CD14-positive monocyte (primary cell): ENCODE measurements around the gene ARMC12. TPM values are rescaled to one million over a fixed set of nuclear protein-coding genes. Genes with fewer than 3 reads are reported as not detected.

Experiments
- DNase-seq, 3 donors: peaks; one replicate each; pipeline ENCODE4 v3.0.0-alpha.2; 2011 to 2022
- H2AFZ ChIP-seq: 2 replicates; pipeline ENCODE4 v1.6.0; 2012; ENCODE audit warnings: mild to moderate bottlenecking, low read depth, low read length, inconsistent platforms; ENCODE audit not compliant: insufficient read depth, poor library complexity, severe bottlenecking
- H3K27ac ChIP-seq, 2 donors: 1 replicate in 1 of 2; 2 replicates in 1 of 2; pipeline ENCODE4 v1.5.1; 2012 to 2013; ENCODE audit warnings: low read length in 2 of 2, control low read depth in 1 of 2, inconsistent platforms in 1 of 2, low read depth in 1 of 2, mild to moderate bottlenecking in 1 of 2
- H3K27me3 ChIP-seq, 2 donors: one replicate each; pipeline versions ENCODE4 v1.6.0 to v1.6.1; 2011 to 2013; ENCODE audit warnings: low read length in 2 of 2; ENCODE audit not compliant: control insufficient read depth in 2 of 2, insufficient read depth in 2 of 2
- H3K36me3 ChIP-seq, 2 donors: replicated peaks in 1 of 2; 1 replicate in 1 of 2; 2 replicates in 1 of 2; pipeline versions ENCODE4 v1.5.1 to v1.6.1; 2012 to 2013; ENCODE audit warnings: low read length in 2 of 2, control low read depth in 1 of 2, inconsistent platforms in 1 of 2, mild to moderate bottlenecking in 1 of 2; ENCODE audit not compliant: insufficient read depth in 2 of 2, control insufficient read depth in 1 of 2
- H3K4me1 ChIP-seq, 2 donors: 1 replicate in 1 of 2; 2 replicates in 1 of 2; pipeline versions ENCODE4 v1.5.1 to v1.6.1; 2012 to 2013; ENCODE audit warnings: low read length in 2 of 2, control low read depth in 1 of 2, inconsistent platforms in 1 of 2, mild to moderate bottlenecking in 1 of 2, moderate library complexity in 1 of 2; ENCODE audit not compliant: insufficient read depth in 2 of 2, control insufficient read depth in 1 of 2
- H3K4me2 ChIP-seq: replicated peaks from 2 replicates; pipeline ENCODE3; 2012; ENCODE audit warnings: low read length, moderate library complexity, mild to moderate bottlenecking; ENCODE audit not compliant: poor library complexity, severe bottlenecking; ENCODE audit errors: extremely low read depth
- H3K4me3 ChIP-seq, 3 experiments: fragments of 200-600 bp in 1 of 3; sonication (generic) in 1 of 3; replicated peaks in 1 of 3; 1 replicate in 2 of 3; 2 replicates in 1 of 3; pipeline ENCODE4 v1.5.1; 2011 to 2013; ENCODE audit warnings: low read length in 3 of 3, mild to moderate bottlenecking in 3 of 3, control low read depth in 2 of 3, low read depth in 2 of 3, inconsistent platforms in 1 of 3, moderate library complexity in 1 of 3
- H3K79me2 ChIP-seq: 2 replicates; pipeline ENCODE4 v1.6.0; 2012; ENCODE audit warnings: mild to moderate bottlenecking, control low read depth, inconsistent platforms, low read length, moderate library complexity; ENCODE audit not compliant: insufficient read depth
- H3K9ac ChIP-seq: 2 replicates; pipeline ENCODE4 v1.6.0; 2017; ENCODE audit warnings: low read length, mild to moderate bottlenecking; ENCODE audit not compliant: insufficient read depth, poor library complexity, severe bottlenecking
- H3K9me3 ChIP-seq, 2 donors: replicated peaks in 1 of 2; 1 replicate in 1 of 2; 2 replicates in 1 of 2; pipeline versions ENCODE4 v1.5.1 to v1.6.1; 2012 to 2013; ENCODE audit warnings: low read length in 2 of 2, control low read depth in 1 of 2; ENCODE audit not compliant: control insufficient read depth in 1 of 2, insufficient read depth in 1 of 2
- H4K20me1 ChIP-seq: 2 replicates; pipeline ENCODE4 v1.6.0; 2012; ENCODE audit warnings: mild to moderate bottlenecking, low read length, control low read depth, moderate library complexity; ENCODE audit not compliant: insufficient read depth
- H3K27ac Mint-ChIP-seq, 7 donors: one replicate each; pipeline ENCODE4 v1.8.0; 2020; ENCODE audit warnings: mild to moderate bottlenecking in 7 of 7, mixed read lengths in 7 of 7, moderate library complexity in 6 of 7, inconsistent platforms in 2 of 7
- H3K27me3 Mint-ChIP-seq, 3 donors: one replicate each; pipeline ENCODE4 v1.8.0; 2021 to 2022; ENCODE audit warnings: low read depth in 3 of 3, mild to moderate bottlenecking in 3 of 3, mixed read lengths in 3 of 3, moderate library complexity in 3 of 3, inconsistent platforms in 1 of 3
- H3K36me3 Mint-ChIP-seq, 2 donors: one replicate each; pipeline ENCODE4 v1.8.0; 2020; ENCODE audit warnings: mixed read lengths in 2 of 2, inconsistent platforms in 1 of 2, mild to moderate bottlenecking in 1 of 2
- H3K4me1 Mint-ChIP-seq: one replicate; pipeline ENCODE4 v1.8.0; 2020; ENCODE audit warnings: mild to moderate bottlenecking, mixed read lengths
- H3K4me3 Mint-ChIP-seq, 2 donors: one replicate each; pipeline ENCODE4 v1.8.0; 2020; ENCODE audit warnings: mild to moderate bottlenecking in 2 of 2, mixed read lengths in 2 of 2, moderate library complexity in 1 of 2
- H3K9me3 Mint-ChIP-seq, 7 donors: one replicate each; pipeline ENCODE4 v1.8.0; 2020 to 2022; ENCODE audit warnings: mixed read lengths in 7 of 7, mild to moderate bottlenecking in 6 of 7, moderate library complexity in 6 of 7, inconsistent platforms in 2 of 7
- CTCF ChIP-seq: fragments of 200-600 bp; IDR thresholded peaks from one replicate; pipeline ENCODE4 v1.8.0; 2022; ENCODE audit warnings: antibody characterized with exemption, mild to moderate bottlenecking
- WGBS: methylation state at CpG from one replicate; pipeline ENCODE4 v1.1.5; 2013; ENCODE audit warnings: missing lambda C conversion rate; ENCODE audit not compliant: insufficient coverage; 5-methylcytosine and 5-hydroxymethylcytosine counted together
- intact Hi-C, 2 donors: fragments of 100-400 bp; cut with micrococcal nuclease; formaldehyde crosslinking; loops; one replicate each; pipeline versions ENCODE4 v1.15.0 to v1.15.1; 2023
- polyA plus RNA-seq, 3 donors: library from polyadenylated mRNA; depleted of rRNA in 1 of 3; unstranded in 2 of 3; stranded (reverse) in 1 of 3; fragments of 300-500 nt in 2 of 3; fragments of >200 nt in 1 of 3; fragmentation: Illumina TruSeq in 2 of 3; gene quantifications; 1 replicate in 2 of 3; 2 replicates in 1 of 3; pipeline ENCODE4 v1.2.3, GENCODE V29; 2012 to 2021

Gene ARMC12
- polyA plus RNA-seq, 3 donors: 2.7 TPM; not detected in 2

GRCh38 chr6:35781290-35781689 is 44.5 kb downstream of the ARMC12 start:
- peaks cover 2 to 17% of the 10 kb centered on the region in 2 donors for H3K27me3 ChIP-seq
- H3K4me3 ChIP-seq: no peak overlapping the region
- WGBS: 71% methylated on average over 1 of the region's 2 CpGs
- H3K9me3 ChIP-seq: no peaks in the 10 kb centered on the region
- Mint-ChIP-seq H3K27ac (no peak overlapping the region), H3K36me3 (no peaks in the 10 kb centered on the region), H3K9me3 (peaks cover 0 to 5% (median 0%) of the 10 kb centered on the region in 7 donors), H3K27me3 (peaks cover 16 to 46% (median 42%) of the 10 kb centered on the region in 3 donors), H3K4me1 (peaks cover 3% of the 10 kb centered on the region), H3K4me3 (no peak overlapping the region)
- H3K9ac ChIP-seq: no peak overlapping the region
- no peak for DNase-seq
- no peaks in the 10 kb centered on the region for H3K79me2 ChIP-seq
- no peaks in the 10 kb centered on the region for H4K20me1 ChIP-seq
- H2AFZ ChIP-seq: no peak overlapping the region
- H3K36me3 ChIP-seq: no peaks in the 10 kb centered on the region
- intact Hi-C loops: no loop called here
- no peak overlapping the region for H3K4me2 ChIP-seq
- H3K27ac ChIP-seq: no peak overlapping the region
- TF ChIP-seq CTCF: no peak
- H3K4me1 ChIP-seq: peaks cover 5 to 7% of the 10 kb centered on the region in 2 donors

GRCh38 chr6:35782424-35782823 is 45.6 kb downstream of the ARMC12 start:
- Histone ChIP-seq H3K27ac (no peak overlapping the region), H4K20me1 (no peaks in the 10 kb centered on the region), H2AFZ (no peak overlapping the region), H3K4me1 (no peaks in the 10 kb centered on the region), H3K9ac (no peak overlapping the region), H3K36me3 (no peaks in the 10 kb centered on the region), H3K4me3 (no peak overlapping the region), H3K4me2 (no peak overlapping the region), H3K27me3 (peaks cover 6 to 20% of the 10 kb centered on the region in 2 donors), H3K9me3 (no peaks in the 10 kb centered on the region), H3K79me2 (no peaks in the 10 kb centered on the region)
- H3K9me3 Mint-ChIP-seq: peaks cover 0 to 7% (median 0%) of the 10 kb centered on the region in 7 donors
- no peak overlapping the region for H3K27ac Mint-ChIP-seq
- TF ChIP-seq CTCF: no peak
- H3K27me3 Mint-ChIP-seq: peaks cover 22 to 51% (median 46%) of the 10 kb centered on the region in 3 donors
- no peak overlapping the region for H3K4me3 Mint-ChIP-seq
- no peaks in the 10 kb centered on the region for H3K36me3 Mint-ChIP-seq
- intact Hi-C loops: no loop called here
- peaks cover 3% of the 10 kb centered on the region for H3K4me1 Mint-ChIP-seq
- no peak for DNase-seq
- no CpG with 5 or more reads among the region's 3 CpGs for WGBS
